ENCODE results near the gene EPGN. TPM values are rescaled to one million over a fixed set of nuclear protein-coding genes. Genes with fewer than 3 reads are reported as not detected.

EPGN gene
- polyA plus RNA-seq, 2 of the 4 experiments (the other 2 are of a cell fraction) = not detected

DNA sequence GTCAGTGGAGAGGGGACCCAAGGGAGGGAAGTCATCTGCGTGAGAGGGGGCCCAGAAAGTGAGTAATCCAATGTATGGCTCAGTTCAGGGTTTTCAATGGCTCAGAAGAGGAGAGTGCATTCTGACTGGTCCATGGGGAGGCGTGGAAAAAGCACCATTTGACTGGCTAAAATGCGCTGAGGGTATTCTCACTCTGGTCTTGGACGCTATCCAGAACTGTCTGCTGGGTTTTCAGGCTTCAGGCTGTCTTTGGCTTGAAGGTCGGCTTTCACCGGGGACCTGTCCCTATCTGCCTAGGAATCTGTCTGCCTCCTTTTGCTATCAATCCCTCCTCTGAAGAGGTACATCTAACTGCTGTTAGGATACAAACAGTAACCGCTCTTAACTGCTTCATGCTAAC is 26.4 kb downstream of the EPGN start:
- CTCF ChIA-PET = no interaction called here
- TF ChIP-seq RNF2 (IDR thresholded peaks at IDR 0.05; ENCODE audit: borderline replicate concordance, low read depth) (no peak), EHF (CRISPR knock-in tag; IDR thresholded peaks at IDR 0.05) (no peak), RCOR1 (IDR thresholded peaks at IDR 0.05; ENCODE audit: low read depth, low read length) (no peak), ESRRA (IDR thresholded peaks at IDR 0.05; ENCODE audit: borderline replicate concordance, low read length) (no peak), GATA3 (IDR thresholded peaks at IDR 0.05; ENCODE audit: borderline replicate concordance) (no peak), SMC3 (IDR thresholded peaks at IDR 0.05) (no peak), ZNF302 (CRISPR knock-in tag; IDR thresholded peaks at IDR 0.05) (no peak), TFCP2L1 (CRISPR knock-in tag; IDR thresholded peaks at IDR 0.05) (no peak), SREBF2 (IDR thresholded peaks at IDR 0.05) (no peak), PHF8 (IDR thresholded peaks at IDR 0.05; ENCODE audit: borderline replicate concordance, low read depth) (no peak)
- TF ChIP-seq, protein P1, sequence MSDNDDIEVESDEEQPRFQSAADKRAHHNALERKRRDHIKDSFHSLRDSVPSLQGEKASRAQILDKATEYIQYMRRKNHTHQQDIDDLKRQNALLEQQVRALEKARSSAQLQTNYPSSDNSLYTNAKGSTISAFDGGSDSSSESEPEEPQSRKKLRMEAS (IDR thresholded peaks at IDR 0.05) = no peak
- TF ChIP-seq, protein P2, sequence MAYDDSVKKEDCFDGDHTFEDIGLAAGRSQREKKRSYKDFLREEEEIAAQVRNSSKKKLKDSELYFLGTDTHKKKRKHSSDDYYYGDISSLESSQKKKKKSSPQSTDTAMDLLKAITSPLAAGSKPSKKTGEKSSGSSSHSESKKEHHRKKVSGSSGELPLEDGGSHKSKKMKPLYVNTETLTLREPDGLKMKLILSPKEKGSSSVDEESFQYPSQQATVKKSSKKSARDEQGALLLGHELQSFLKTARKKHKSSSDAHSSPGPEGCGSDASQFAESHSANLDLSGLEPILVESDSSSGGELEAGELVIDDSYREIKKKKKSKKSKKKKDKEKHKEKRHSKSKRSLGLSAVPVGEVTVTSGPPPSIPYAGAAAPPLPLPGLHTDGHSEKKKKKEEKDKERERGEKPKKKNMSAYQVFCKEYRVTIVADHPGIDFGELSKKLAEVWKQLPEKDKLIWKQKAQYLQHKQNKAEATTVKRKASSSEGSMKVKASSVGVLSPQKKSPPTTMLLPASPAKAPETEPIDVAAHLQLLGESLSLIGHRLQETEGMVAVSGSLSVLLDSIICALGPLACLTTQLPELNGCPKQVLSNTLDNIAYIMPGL (CRISPR knock-in tag; IDR thresholded peaks at IDR 0.05; ENCODE audit: borderline replicate concordance) = no peak
- TF ChIP-seq, protein P3, sequence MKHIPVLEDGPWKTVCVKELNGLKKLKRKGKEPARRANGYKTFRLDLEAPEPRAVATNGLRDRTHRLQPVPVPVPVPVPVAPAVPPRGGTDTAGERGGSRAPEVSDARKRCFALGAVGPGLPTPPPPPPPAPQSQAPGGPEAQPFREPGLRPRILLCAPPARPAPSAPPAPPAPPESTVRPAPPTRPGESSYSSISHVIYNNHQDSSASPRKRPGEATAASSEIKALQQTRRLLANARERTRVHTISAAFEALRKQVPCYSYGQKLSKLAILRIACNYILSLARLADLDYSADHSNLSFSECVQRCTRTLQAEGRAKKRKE (CRISPR knock-in tag; IDR thresholded peaks at IDR 0.05; ENCODE audit: low read depth) = no peak
- TF ChIP-seq, protein P4, sequence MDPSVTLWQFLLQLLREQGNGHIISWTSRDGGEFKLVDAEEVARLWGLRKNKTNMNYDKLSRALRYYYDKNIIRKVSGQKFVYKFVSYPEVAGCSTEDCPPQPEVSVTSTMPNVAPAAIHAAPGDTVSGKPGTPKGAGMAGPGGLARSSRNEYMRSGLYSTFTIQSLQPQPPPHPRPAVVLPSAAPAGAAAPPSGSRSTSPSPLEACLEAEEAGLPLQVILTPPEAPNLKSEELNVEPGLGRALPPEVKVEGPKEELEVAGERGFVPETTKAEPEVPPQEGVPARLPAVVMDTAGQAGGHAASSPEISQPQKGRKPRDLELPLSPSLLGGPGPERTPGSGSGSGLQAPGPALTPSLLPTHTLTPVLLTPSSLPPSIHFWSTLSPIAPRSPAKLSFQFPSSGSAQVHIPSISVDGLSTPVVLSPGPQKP (IDR thresholded peaks at IDR 0.05; ENCODE audit: low read depth, low read length) = no peak
- WGBS (ENCODE audit: missing lambda C conversion rate) = 92% methylated on average over 7 of the region's 7 CpGs
- FAIRE-seq = no peak
- Histone ChIP-seq H3K4me3 (no peak overlapping the region), H3K4me2 (no peak overlapping the region), H3K4me1 (no peaks in the 10 kb centered on the region), H3K9me3 (no peaks in the 10 kb centered on the region), H3K27ac (no peak overlapping the region)
- no peak for DNase-seq (ENCODE audit: low read depth in 1 of 2, low spot score in 1 of 2)
- ATAC-seq = no peak
- POLR2A ChIA-PET = no interaction called here

DNA sequence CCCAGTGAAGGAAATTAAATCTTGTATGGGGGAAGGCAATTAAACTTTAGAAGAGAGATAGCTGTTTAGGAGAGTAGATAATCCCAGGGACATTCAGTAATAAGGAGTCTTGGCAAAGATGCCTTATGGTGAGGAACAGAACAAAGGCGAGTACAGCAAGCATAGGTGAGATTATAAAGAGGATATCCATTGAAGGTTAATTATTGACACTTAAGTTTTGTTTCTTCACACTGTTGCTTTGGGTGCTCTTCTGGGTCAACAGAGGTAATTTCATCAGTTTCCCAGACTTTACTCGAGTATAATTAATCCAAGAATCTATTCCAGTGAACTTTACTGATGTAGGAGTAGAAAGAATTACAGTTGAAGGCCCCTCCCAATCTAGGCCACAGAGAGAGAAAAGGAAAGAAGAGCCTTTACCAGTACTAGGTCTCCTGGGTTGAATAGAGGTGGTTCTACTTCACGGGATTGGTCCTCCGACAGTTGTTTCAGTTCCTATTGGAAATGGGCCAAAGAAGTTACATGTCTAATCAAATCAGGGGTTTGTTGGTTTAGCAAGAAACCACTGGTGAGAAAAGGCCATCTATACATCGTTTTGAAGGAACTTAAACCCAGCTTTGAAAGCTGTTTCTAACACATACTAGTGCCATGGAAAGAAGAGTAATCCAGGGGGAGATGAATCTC is 27.2 kb downstream of the EPGN start:
- POLR2A ChIA-PET = no interaction called here
- ATAC-seq = no peak
- H3K9me3 ChIP-seq = no peaks in the 10 kb centered on the region
- 66% methylated on average over 5 of the region's 5 CpGs for WGBS (ENCODE audit: missing lambda C conversion rate)
- CTCF ChIA-PET = no interaction called here
- H3K4me2 ChIP-seq = no peak overlapping the region
- FAIRE-seq = no peak
- DNase-seq (ENCODE audit: low read depth in 1 of 2, low spot score in 1 of 2) = no peak
- no peaks in the 10 kb centered on the region for H3K4me1 ChIP-seq
- H3K27ac ChIP-seq = no peak overlapping the region
- TF ChIP-seq, protein P1 (IDR thresholded peaks at IDR 0.05) = no peak
- TF ChIP-seq NPAS2 (CRISPR knock-in tag; IDR thresholded peaks at IDR 0.05; ENCODE audit: borderline replicate concordance) (no peak), POLR2AphosphoS2 (conservative IDR thresholded peaks at IDR 0.05; ENCODE audit: low read length) (no peak), RARB (CRISPR knock-in tag; IDR thresholded peaks at IDR 0.05) (no peak), HOXB13 (CRISPR knock-in tag; IDR thresholded peaks at IDR 0.05; ENCODE audit: low read depth) (no peak), CEBPB (IDR thresholded peaks at IDR 0.05) (no peak), KDM1A (IDR thresholded peaks at IDR 0.05; ENCODE audit: low read depth) (no peak), GATA3 (IDR thresholded peaks at IDR 0.05; ENCODE audit: borderline replicate concordance) (no peak)
- TF ChIP-seq, protein P5, sequence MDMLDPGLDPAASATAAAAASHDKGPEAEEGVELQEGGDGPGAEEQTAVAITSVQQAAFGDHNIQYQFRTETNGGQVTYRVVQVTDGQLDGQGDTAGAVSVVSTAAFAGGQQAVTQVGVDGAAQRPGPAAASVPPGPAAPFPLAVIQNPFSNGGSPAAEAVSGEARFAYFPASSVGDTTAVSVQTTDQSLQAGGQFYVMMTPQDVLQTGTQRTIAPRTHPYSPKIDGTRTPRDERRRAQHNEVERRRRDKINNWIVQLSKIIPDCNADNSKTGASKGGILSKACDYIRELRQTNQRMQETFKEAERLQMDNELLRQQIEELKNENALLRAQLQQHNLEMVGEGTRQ (IDR thresholded peaks at IDR 0.05) = no peak
- TF ChIP-seq, protein P4 (IDR thresholded peaks at IDR 0.05; ENCODE audit: low read depth, low read length) = no peak
- H3K4me3 ChIP-seq = no peak overlapping the region
